Measurements from ENCODE around the gene RAB1A.
"Not testable (repeated sequence)": the region's sequence is repeated elsewhere in the genome, so short reads cannot be mapped to it uniquely, and the experiment has no call there.

RAB1A gene

DNA sequence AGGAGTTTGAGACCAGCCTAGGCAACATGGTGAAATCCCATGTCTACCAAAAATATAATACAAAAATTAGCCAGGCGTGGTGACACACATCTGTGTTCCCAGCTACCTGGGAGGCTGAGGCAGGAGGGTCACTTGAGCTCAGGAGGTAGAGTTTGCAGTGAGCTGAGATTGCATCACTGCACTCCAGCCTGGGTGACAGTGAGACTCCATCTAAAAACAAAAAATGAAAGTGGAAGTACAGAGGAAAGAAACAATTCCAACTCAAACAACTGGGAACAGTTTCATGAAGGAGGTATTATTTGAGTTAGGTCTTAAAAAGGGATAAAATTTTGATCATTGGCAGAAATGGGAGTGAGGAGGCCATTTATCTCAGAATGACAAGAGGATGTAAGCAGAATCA is 6.3 kb upstream of the RAB1A start:
- DNase-seq (ENCODE audit: low read depth): no peak

DNA sequence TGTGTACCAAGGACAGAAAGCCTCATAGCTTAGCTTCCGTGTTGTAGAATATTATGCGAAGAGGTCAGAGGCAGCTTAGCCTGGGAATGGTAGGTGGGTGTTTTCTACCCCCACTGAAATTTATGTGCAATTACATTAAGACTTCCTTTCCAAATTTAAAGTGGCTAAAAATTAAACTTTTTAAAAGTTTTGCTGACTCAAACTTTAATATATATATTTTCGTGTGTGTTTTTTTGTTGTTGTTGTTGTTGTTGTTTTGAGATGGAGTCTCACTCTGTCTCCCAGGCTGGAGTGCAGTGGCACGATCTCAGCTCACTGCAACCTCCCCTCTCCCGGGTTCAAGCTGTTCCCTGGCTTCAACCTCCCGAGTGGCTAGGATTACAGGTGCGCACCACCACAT is 4.3 kb upstream of the RAB1A start:
- no peak for DNase-seq (ENCODE audit: low read depth)

DNA sequence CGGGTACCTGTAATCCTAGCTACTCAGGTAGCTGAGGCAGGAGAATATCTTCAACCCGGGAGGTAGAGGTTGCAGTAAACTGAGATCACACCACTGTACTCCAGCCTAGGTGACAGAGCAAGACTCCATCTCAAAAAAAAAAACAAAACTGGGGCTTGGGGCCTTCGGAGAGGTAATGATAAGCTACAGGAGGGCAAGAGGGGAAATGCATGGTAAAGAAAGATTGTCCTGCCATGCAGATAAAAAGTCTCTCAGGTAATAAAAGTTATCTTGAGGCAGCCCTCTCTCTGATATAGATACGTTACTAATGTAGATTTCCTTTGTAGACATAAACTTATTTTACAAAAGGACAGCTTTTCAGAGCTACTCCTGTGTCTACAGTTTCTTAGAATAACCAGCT is 3.7 kb upstream of the RAB1A start:
- no peak for DNase-seq (ENCODE audit: low read depth)

DNA sequence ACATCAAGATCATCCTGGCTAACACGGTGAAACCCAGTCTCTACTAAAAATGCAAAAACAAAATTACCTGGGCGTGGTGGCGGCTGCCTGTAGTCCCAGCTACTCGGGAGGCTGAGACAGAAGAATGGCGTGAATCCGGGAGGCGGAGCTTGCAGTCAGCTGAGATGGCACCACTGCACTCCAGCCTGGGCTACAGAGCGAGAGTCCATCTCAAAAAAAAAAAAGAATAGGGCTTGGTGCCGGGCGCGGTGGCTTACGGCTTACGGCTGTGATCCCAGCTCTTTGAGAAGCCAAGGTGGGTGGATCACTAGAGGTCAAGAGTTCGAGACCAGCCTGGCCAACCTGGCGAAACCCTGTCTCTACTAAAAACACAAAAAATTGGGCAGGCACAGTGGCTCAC is 3.0 kb upstream of the RAB1A start:
- not testable (repeated sequence) for DNase-seq (ENCODE audit: low read depth)

DNA sequence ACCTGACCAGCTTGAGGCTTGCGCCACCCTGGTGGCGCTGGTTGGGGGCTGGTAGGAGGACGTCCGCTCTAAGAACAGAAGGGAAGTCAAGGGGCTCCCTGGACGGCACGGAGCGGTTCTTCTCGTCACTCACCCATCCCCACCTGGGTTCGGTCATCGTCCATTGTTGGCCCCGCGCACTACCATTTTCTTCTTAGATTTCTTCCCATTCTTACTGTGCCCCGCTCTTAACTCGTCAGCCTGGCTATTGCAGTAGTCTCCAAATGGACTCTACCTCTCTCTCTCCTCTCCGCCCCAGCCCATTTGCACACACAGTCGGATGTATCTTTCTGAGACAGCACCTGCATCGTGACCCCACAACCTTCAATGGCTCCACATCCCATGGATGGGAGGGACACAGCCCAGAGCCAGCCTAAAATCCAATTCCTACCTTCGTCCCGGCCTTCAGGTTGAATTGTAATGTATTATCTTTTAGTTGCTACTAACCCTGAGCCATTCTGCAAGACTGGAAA is 814 bp upstream of the RAB1A start:
- no peak for DNase-seq (ENCODE audit: low read depth)

DNA sequence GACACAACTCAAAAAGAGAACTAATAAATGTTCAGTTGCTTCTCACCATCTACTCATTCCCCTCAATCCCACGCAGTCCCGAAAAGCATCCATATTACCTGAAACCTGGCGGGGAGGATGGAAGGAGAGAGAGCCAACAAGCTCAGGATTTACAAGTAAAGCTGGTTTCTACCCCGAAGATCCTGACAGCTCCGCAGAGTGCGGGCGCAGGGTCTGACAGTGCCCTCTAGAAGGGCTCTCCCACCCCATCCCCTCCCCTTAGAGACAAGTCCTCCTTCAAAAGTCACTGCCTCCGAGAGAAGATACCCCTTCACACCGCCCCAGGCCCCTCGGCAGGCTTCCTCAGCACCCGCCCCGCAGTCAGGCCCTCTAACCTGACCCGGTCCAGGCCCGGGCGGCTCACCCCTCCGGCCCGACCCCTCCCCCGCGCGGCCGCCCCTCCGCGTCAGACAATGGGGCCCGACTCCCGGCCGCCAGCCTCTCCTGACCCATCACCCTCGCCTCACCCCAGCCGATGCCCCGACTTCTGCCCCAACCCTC is 550 bp downstream of the RAB1A start:
- no peak for DNase-seq (ENCODE audit: low read depth)

DNA sequence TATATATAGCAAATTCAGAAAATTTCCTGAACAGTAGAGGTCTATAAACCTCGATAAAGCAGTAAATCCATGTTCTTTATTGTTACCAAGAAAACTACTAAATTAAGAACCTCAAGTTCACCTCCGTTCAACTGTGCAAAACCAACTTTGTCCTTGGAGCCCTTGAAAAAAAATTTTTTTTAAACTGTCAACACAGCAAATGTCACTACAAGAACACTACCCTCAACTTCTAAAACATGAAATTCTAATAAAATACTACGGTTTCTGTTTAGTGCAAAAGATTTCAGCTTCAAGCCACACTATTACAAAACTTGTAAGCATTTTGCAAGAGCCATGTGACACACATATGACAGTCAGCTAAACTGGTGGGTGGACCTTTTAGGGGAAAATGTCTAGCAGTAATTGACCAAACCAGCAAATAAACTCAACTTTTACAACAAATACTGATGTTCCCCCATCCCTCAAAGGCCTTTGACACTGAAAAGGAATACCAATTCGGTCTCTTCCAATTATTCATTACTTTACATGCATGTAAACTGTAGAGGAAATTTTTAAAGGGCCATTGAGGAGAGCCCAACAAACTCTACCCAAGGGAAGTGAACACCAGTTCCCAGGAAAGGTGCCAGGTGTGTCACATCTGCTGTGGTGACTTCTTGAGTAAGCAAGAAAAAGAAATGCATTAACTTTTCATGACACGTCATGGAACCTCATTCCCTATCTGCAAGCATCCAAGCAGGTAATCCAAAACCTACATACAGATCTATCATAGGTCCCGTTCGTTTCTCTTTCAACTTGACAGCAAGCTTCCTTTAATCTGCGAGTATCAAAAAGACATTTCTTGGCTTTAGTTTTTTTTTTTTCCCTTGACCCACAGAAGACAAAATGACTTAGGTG is 1.4 kb downstream of the RAB1A start:
- no peak for DNase-seq (ENCODE audit: low read depth)

DNA sequence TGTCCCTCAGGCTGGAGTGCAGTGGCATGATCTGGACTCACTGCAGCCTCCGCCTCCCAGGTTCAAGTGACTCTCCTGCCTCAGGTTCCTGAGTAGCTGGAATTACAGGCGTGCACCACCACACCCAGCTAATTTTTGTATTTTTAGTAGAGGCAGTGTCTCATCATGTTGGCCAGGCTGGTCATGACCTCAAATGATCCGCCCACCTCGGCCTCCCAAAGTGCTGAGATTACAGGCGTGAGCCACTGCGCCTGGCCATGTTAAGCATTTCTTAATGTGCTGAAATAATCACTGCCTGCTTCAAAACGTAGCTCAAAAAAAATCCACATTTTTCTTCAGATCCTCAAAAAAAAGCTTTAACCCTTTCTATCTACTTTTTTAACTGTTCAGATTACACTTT is 4.4 kb downstream of the RAB1A start:
- not testable (repeated sequence) for DNase-seq (ENCODE audit: low read depth)

DNA sequence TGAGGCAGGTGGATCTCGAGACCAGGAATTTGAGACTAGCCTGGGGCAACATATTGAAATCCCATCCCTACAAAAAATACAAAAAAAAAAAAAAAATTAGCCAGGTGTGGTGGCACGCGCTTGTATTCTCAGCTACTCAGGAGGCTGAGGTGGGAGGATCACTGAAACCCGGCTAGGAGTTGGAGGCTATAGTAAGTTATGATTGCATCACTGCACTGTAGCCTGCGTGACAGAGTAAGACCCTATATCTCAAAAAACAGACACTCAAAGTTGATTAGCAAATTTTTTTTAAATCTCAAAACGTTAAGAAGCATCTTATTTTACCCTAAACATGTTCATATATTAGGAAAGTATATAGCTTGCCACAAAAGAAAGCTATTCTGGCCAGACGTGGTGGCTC is 7.6 kb downstream of the RAB1A start:
- no peak for DNase-seq (ENCODE audit: low read depth)

DNA sequence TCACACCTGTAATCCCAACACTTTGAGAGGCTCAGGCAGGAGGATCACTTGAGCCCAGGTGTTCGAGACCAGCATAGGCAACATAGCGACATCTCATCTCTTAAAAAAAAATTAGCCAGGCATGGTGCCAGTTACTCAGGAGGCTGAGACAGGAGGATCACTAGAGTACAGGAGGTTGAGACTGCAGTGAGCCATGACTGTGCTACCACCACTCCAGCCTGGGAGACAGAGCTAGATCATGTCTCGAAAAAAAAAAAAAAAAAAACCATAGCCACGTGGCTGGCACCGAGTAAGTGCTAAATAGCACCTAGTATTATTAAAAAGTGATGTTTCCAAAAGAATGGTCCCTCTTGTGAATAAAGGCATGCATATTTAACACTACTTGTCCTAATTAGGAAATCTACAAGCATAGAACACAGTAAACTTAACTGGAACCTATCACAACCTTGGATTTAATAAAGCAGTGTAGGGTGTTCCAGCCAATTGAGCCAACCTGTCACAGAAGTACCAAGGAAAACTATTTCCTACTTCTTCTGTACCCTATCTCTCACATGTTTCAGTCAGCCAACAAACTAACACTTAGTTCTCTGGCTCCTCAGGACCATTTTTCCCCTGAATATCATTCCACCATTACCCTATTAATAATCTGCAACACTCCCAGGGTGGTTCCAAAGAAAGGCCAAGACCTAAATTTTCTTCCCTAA is 8.8 kb downstream of the RAB1A start:
- no peak for DNase-seq (ENCODE audit: low read depth)

DNA sequence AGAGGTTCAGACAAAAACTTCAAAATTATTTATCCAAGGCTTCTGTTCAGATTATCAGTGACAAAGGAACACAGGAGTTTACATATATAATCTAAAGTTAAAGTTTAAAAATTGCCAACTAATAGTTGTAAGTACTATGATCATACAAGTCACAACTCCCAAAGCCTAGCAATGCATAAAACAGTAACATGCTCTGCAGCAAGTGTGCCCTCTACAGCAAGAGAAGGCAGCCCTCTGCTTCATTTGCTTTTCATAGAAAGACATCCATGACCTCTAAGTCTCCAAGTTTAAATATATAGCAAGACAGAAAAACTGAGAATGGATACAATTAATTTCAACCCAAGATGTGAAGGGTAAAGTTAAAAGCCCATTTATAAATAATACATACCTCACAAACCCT is 13.3 kb downstream of the RAB1A start:
- DNase-seq (ENCODE audit: low read depth): no peak

DNA sequence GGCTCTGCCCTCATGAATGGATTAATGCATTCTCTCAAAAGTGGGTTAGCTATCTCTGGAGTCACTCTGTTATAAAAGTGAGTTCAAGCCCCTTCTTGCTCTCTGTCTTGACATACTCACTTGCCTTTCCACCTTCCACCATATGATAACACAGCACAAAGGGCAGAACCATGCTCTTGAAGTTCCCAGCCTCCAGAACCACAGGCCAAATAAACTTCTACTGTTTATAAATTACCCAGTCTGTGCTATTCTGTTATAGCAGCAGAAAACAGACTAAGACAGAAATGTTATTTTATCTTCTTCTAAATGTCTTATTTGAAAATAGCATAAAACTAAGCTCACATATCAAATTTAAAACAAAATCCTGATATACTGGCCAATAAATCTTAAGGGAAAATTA is 15.0 kb downstream of the RAB1A start:
- no peak for DNase-seq (ENCODE audit: low read depth)

DNA sequence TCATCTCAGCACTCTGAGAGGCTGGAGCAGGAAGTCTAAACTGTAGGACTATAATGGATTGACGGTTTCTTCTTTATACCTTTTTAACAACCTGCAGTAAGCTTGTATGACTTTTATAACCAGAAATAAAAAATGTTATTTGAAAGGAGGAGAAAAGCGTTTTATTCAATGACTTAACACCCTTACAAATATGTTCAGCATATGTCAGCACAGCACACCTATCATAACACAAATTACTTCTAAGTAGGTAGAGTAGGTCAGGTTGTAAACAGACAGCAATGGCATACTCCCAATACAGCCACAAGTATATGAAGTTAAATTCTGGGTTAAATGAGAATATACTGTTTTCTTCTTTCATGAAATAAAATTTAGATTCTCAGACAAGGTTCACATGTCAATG is 16.1 kb downstream of the RAB1A start:
- no peak for DNase-seq (ENCODE audit: low read depth)

DNA sequence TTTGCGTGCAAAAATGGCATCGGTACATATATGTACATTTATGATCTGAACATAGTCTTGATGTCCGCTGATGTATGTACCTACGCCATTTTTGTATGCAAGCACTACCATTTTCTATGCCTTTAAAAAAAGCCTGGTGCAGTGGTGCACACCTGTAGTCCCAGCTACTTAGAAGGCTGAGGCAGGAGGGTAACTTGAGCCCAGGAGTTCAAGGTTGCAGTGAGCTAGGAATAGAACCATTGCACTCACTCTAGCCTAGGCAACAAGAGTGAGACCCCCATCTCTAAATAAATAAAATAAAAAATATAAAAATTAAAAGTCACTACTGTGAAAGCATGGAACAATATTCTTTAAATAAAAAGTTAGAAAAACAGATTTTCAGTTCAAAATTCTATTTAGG is 16.7 kb downstream of the RAB1A start:
- no peak for DNase-seq (ENCODE audit: low read depth)

DNA sequence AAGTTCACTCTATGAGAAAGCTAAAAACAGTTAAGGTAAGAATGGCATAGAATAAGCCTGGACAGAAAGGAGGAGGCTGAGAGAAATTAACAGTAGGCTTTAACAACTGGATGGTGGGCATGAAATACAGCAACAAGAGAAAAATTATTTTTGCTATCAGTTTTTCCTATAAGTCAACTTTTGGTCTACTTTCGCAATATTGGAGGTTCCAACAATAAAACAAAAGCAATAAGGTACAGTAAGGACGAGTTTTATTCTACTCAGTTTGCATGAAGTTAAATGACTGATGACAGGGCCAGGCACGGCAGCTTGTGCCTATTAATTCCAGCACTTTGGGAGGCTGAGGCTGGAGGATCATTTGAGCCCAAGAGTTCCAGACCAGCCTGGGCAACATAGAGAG is 17.3 kb downstream of the RAB1A start:
- DNase-seq (ENCODE audit: low read depth): no peak

DNA sequence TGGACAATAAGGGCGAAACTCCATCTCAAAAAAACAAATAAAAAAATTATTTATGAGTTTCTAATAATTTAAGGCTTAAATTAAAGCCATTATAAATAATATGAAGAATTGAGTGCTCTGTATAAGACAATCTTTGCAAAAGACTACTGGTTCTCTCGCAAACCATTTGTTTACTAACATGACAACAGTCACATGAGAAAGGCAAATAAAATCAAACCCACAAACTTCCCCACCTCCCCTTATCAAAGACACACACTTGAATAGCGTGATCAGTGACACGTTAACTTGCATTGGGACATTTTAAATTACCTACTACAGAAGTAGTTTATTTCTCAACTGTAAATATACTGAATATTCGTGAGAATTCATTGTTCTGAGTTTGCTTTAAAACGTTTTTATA is 21.1 kb downstream of the RAB1A start:
- DNase-seq (ENCODE audit: low read depth): no peak

DNA sequence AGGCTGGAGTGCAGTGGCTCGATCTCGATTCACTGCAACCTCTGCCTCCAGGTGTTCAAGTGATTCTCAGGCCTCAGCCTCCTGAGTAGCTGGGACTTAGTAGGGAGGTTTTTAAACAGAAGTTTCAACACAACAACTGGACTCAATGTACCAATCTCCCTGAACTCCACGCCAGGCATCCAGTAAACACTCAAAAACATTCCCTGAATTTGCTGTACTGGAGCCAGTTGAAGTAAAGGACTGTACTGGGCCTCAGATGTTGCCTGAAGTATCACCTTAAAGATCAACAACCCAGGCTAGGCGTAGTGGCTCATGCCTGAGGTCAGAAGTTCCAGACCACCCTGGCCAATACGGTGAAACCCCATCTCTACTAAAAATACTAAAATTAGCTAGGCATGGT is 22.4 kb downstream of the RAB1A start:
- no peak for DNase-seq (ENCODE audit: low read depth)

DNA sequence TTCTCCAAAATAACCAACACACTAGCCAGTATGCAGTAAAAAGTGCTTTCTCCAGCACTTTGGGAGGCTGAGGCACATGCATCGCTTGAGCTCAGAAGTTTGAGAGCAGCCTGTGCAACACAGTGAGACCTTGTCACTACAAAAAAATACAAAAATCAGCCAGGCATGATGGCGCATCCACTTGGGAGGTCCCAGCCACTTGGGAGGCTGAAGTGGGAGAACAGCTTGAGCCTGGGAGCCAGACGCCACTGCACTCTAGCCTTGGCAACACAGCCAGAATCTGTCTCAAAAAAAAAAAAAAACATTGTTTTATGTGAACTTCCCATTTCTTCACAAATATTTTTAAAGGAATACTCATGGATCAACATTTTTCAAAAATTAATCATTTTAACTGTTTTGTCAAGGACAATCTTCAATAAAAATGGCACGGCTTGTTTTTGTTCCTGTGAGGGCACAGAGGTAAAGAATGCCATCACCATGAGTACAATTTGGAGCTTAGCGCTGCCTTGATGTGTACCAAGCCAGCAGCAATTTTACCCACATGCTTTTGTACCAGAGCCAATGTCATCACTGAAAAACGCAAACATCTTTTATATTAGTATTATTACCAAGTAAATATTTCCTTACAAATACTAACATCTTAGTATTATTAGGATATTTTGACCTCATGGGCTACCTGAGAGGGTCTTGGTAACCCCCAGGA is 26.7 kb downstream of the RAB1A start:
- no peak for DNase-seq (ENCODE audit: low read depth)

DNA sequence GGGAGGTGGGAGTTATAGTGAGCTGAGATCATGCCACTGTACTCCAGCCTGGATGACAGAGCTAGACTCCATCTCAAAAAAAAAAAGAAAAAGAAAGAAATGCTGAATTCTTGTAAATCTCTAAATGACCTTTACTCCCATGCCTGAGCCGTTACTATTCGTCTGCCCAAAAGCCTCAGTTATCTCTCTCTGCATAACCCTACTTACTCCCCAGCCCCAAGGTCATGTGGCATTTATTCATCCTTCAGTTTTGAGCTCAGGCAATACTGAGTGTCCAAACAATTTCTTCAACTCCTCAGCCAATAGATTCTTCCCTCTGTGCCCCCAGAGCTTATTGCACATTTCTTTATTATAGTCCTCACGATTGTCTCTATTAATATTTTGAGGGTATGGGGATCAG is 28.8 kb downstream of the RAB1A start:
- no peak for DNase-seq (ENCODE audit: low read depth)

DNA sequence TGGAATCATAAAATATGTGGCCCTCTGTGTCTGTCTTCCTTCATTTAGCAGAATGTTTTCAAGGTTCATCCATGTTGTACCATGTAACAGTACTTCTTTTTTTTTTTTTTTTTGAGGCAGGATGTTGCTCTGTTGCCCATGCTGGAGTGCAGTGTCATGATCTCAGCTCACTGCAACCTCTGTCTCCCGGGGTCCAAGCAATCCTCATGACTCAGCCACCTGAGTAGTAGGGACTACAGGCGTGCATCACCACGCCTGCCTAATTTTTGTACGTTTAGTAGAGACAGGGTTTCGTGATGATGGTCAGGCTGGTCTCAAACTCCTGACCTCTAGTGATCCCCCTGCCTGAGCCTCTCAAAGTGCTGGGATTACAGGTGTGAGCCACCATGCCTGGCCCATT is 31.2 kb downstream of the RAB1A start:
- DNase-seq (ENCODE audit: low read depth): no peak

DNA sequence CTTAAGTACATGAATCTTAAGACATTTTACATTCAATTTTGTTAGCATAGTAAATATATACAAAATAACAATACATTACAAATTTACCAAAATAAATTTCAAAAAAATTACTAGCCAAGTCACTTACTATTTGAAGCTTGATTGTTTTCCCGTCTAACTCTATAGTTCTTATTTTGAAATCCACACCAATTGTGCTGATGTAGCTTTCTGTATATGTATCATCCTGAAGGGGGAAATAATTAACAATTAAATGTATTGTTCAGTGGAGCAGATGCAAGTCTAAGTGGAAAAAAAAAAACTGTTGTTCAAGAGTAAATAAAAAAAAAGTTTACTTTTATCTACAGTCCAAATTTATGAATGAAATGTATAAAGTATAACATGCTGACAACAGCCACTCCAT is 32.1 kb downstream of the RAB1A start:
- no peak for DNase-seq (ENCODE audit: low read depth)

DNA sequence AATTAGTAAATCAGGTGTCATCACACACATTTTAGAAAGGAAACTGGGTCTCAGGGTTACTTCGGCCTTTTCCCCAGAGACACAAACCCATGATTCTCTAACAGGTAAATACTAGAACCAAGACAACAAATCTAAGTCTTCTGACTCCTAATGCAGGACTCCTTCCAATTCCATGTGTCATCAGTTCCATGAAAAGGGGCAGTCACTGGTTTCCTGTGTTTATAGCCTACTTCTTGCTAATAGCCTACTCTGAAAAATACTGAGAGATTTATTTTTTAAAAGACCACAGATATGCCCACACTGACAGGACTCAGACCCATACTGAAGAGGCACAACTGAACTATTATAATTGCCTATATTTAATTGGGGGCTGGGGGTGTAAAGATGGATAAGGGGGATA is 33.0 kb downstream of the RAB1A start:
- DNase-seq (ENCODE audit: low read depth): no peak

DNA sequence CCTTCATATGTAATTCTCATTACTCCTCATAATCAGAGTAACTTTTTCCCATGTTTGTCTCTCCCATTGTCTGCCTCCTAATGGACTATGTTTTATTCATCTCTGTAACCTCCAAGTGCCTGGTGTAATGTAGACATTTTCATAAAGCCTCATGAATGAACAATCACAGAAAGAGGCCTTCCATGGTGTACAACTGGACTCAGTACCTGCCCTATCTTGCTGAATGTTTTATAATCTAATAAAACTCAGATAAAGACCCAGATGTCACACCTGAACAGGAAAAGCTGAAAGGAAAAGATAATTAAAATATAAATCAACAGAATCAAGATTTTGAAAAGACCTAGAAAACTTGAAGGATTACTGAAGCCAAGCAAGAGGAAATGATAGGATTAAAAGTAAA is 36.7 kb downstream of the RAB1A start:
- DNase-seq (ENCODE audit: low read depth): no peak
